Hepatocyte (in vitro differentiated cells): ENCODE results near the gene FPGS. TPM values are rescaled to one million over a fixed set of nuclear protein-coding genes. Genes with fewer than 3 reads are reported as not detected.
A peak's percentile ranks its signal among the peaks of the same experiment; 100 is the strongest.

Experiments used
- DNase-seq: peaks from one replicate; pipeline ENCODE4 v3.0.0-alpha.2; 2016; ENCODE audit warnings: low spot score
- H2AFZ ChIP-seq: fragments of 200-600 bp; sonication (generic); 2 replicates; pipeline ENCODE4 v1.6.0; 2016; ENCODE audit warnings: antibody characterized with exemption, mild to moderate bottlenecking
- H3K27ac ChIP-seq: fragments of 200-600 bp; sonication (generic); 2 replicates; pipeline ENCODE4 v1.5.1; 2016; ENCODE audit warnings: mild to moderate bottlenecking
- H3K27me3 ChIP-seq: fragments of 200-600 bp; sonication (generic); 2 replicates; pipeline ENCODE4 v1.6.1; 2016
- H3K36me3 ChIP-seq: fragments of 200-600 bp; sonication (generic); replicated peaks from 2 replicates; pipeline ENCODE4 v1.5.1; 2016; ENCODE audit warnings: low read depth; ENCODE audit not compliant: insufficient read depth
- H3K4me1 ChIP-seq: fragments of 200-600 bp; sonication (generic); 2 replicates; pipeline ENCODE4 v1.5.1; 2016; ENCODE audit warnings: mild to moderate bottlenecking, moderate library complexity; ENCODE audit not compliant: insufficient read depth
- H3K4me2 ChIP-seq: fragments of 200-600 bp; sonication (generic); 2 replicates; pipeline ENCODE4 v1.6.0; 2016
- H3K4me3 ChIP-seq: fragments of 200-600 bp; sonication (generic); 2 replicates; pipeline ENCODE4 v1.5.1; 2016; ENCODE audit warnings: mild to moderate bottlenecking
- H3K79me2 ChIP-seq: fragments of 200-600 bp; sonication (generic); 2 replicates; pipeline ENCODE4 v1.6.0; 2017; ENCODE audit warnings: mild to moderate bottlenecking
- H3K9me2 ChIP-seq: fragments of 200-600 bp; sonication (generic); replicated peaks from 2 replicates; pipeline ENCODE4 v1.6.0; 2017; ENCODE audit warnings: mild to moderate bottlenecking; ENCODE audit not compliant: insufficient read depth
- H3K9me3 ChIP-seq: fragments of 200-600 bp; sonication (generic); 2 replicates; pipeline ENCODE4 v1.5.1; 2016; ENCODE audit warnings: low read depth, mild to moderate bottlenecking
- H4K20me1 ChIP-seq: fragments of 200-600 bp; sonication (generic); 2 replicates; pipeline ENCODE4 v1.6.0; 2016; ENCODE audit warnings: mild to moderate bottlenecking; ENCODE audit not compliant: insufficient read depth, poor library complexity, severe bottlenecking
- CTCF ChIP-seq: fragments of 200-600 bp; sonication (generic); IDR thresholded peaks from 2 replicates; pipeline ENCODE4 v1.5.1; 2016; ENCODE audit warnings: antibody characterized with exemption, mild to moderate bottlenecking; ENCODE audit not compliant: poor library complexity
- EZH2 ChIP-seq: fragments of 200-600 bp; sonication (generic); IDR thresholded peaks from 2 replicates; pipeline ENCODE4 v1.6.1; 2016; ENCODE audit warnings: antibody characterized with exemption, mild to moderate bottlenecking, borderline replicate concordance
- EZH2phosphoT487 ChIP-seq: fragments of 200-600 bp; sonication (generic); IDR thresholded peaks from one replicate; pipeline ENCODE4 v1.6.1; 2018; ENCODE audit warnings: antibody characterized with exemption, mild to moderate bottlenecking, low read depth, moderate library complexity; ENCODE audit not compliant: unreplicated experiment, severe bottlenecking
- WGBS: methylation state at CpG from one replicate; pipeline ENCODE4 v1.1.6; 2016; ENCODE audit warnings: low lambda C conversion rate; ENCODE audit errors: missing lambda C conversion rate; 5-methylcytosine and 5-hydroxymethylcytosine counted together
- polyA plus RNA-seq: library from polyadenylated mRNA; unstranded; fragments of >200 nt; fragmentation: Nextera tagmentation; extraction: Ambion mirVana; gene quantifications from 2 replicates; pipeline ENCODE4 v1.2.1, GENCODE V29; 2016
- total RNA-seq: library from RNA; depleted of rRNA; stranded (reverse); fragments of >200 nt; gene quantifications from 2 replicates; pipeline ENCODE4 v1.2.3, GENCODE V29; 2014

The FPGS gene
- total and polyA plus RNA-seq, 2 experiments from 2014 or later, result 27.4 to 48.5 TPM

DNA sequence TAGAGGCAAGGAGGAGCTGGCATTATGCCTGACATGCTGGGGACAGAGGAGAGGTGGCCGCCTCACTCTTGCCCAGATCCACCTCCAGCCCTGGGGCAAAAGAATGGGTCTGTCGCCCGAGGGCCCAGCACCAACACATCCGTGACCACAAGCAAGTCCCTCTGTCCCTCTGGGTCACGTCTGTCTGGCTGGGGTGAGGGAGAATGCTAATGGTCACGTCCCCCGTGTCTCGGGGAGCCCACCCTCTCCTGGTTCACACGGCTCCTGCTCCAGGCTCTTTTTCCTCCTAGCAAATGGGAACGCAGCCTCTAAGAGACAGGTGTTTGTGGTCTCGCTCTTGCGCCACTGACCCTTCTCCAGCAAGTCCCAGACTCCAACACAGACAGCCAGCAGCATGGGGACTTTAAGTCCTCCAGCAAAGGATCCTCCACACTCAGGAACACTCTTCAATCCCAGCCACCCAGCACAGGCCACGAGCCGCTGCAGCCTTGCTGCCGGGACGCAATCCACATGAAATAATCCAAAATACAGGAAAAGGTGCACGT is 47.7 kb downstream of the FPGS start:
- H3K4me2 ChIP-seq, result no peak overlapping the region
- TF ChIP-seq EZH2phosphoT487, result no peak
- TF ChIP-seq CTCF, result no peak
- no peak for TF ChIP-seq EZH2
- H3K36me3 ChIP-seq, result no peaks in the 10 kb centered on the region
- no peaks in the 10 kb centered on the region for H3K79me2 ChIP-seq
- H3K9me3 ChIP-seq, result no peaks in the 10 kb centered on the region
- H3K9me2 ChIP-seq, result no peaks in the 10 kb centered on the region
- H3K4me1 ChIP-seq, result peaks cover 15% of the 10 kb centered on the region
- H4K20me1 ChIP-seq, result no peaks in the 10 kb centered on the region
- H3K27ac ChIP-seq, result no peak overlapping the region
- H3K27me3 ChIP-seq, result no peaks in the 10 kb centered on the region
- 91% methylated on average over 17 of the region's 17 CpGs for WGBS
- no peak overlapping the region for H3K4me3 ChIP-seq
- no peak overlapping the region for H2AFZ ChIP-seq
- DNase-seq, result no peak

- Histone ChIP-seq H3K79me2 (no peaks in the 10 kb centered on the region), H3K4me2 (peak overlapping the region; percentile 79)
Observed at GRCh38 chr9:127852829-127853228, 50.1 kb downstream of the FPGS start.

DNA sequence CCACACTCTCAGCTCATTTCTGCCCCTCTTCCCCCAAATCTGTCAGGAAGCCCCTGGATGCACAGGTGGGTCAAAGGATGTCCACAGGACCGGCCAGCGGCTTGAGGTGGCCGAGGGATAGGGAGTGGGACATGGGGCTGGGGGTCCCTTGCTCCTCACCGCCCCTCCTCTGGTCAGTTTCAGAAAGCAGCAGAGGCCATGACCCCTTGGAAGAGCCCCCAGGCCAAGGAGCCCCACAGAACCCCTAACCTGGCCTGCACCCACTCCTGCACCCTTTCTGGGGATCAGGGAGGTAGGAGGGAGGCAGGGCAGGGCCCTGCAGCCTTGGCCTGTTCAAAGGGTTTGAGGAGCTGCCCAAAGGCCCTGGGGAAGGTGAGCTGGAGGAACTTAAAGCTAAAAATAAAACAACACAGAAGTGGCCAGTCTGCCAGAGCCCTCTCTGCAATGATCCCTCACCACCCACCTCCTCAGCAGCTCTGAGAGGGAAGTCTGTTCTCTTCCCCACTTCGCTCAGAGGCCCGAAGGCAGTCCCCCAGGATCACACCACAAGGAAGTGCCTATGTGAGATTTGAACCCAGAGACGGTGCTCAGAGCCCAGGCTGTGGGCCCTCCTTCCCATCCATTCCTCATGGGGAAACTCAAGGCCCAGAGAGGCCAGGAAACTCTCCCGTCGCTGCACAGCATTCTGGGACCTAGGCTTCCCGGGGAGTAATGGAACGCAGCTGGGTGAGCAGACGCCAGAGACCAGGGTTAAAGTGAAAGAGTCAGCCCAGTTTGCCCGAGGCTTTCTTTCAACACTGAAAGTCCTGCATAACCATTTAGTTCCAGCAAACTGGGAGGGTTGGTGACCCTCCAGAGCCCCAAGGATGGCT is 50.9 kb downstream of the FPGS start:
- WGBS, result 77% methylated on average over 12 of the region's 13 CpGs
- Histone ChIP-seq H3K27ac (peak overlapping the region; percentile 57), H3K36me3 (no peaks in the 10 kb centered on the region), H4K20me1 (no peaks in the 10 kb centered on the region), H3K9me2 (no peaks in the 10 kb centered on the region), H3K4me1 (peaks cover 11% of the 10 kb centered on the region), H3K9me3 (no peaks in the 10 kb centered on the region), H3K4me3 (no peak overlapping the region), H3K27me3 (no peaks in the 10 kb centered on the region), H2AFZ (no peak overlapping the region), H3K79me2 (no peaks in the 10 kb centered on the region), H3K4me2 (peak overlapping the region; percentile 79)
- TF ChIP-seq EZH2phosphoT487 (no peak), CTCF (no peak), EZH2 (no peak)
- no peak for DNase-seq

More at GRCh38 chr9:127852829-127853228, 50.1 kb downstream of the FPGS start:
- H3K4me3 ChIP-seq, result no peak overlapping the region
- no peak overlapping the region for H2AFZ ChIP-seq
- no peaks in the 10 kb centered on the region for H3K27me3 ChIP-seq
- no peak for DNase-seq
- no peaks in the 10 kb centered on the region for H3K36me3 ChIP-seq
- H3K9me2 ChIP-seq, result no peaks in the 10 kb centered on the region
- WGBS, result 79% methylated on average over 9 of the region's 9 CpGs
- peaks cover 4% of the 10 kb centered on the region for H3K4me1 ChIP-seq
- H4K20me1 ChIP-seq, result no peaks in the 10 kb centered on the region
- H3K9me3 ChIP-seq, result no peaks in the 10 kb centered on the region
- no peak for TF ChIP-seq EZH2
- TF ChIP-seq EZH2phosphoT487, result no peak
- TF ChIP-seq CTCF, result no peak
- H3K27ac ChIP-seq, result no peak overlapping the region
